HG03280 (cell line): ENCODE measurements around the gene MCF2L.

Source experiments
- ATAC-seq: cut with Tn5 transposase; IDR thresholded peaks from one replicate; pipeline ENCODE4 v1.9.1; 2021; ENCODE audit warnings: mild to moderate bottlenecking, moderate library complexity; ENCODE audit not compliant: unreplicated experiment

Gene MCF2L

GRCh38 chr13:112994084-112994780, 25.2 kb downstream of the MCF2L start:
- no peak for ATAC-seq

- ATAC-seq, result no peak
Measured at GRCh38 chr13:112994781-112995355, 25.9 kb downstream of the MCF2L start.

GRCh38 chr13:112995395-112996191, 26.6 kb downstream of the MCF2L start:
- ATAC-seq, result no peak

GRCh38 chr13:112996671-112997091, 27.7 kb downstream of the MCF2L start:
- no peak for ATAC-seq

GRCh38 chr13:112997188-112998130, 28.4 kb downstream of the MCF2L start:
- ATAC-seq, result no peak

- ATAC-seq, result no peak
Measured at GRCh38 chr13:112998521-112999280, 29.7 kb downstream of the MCF2L start.

- no peak for ATAC-seq
Measured at GRCh38 chr13:112999414-113000177, 30.6 kb downstream of the MCF2L start.

- ATAC-seq, result no peak
Measured at GRCh38 chr13:113000575-113000974, 31.6 kb downstream of the MCF2L start.

- no peak for ATAC-seq
Measured at GRCh38 chr13:113001241-113002140, 32.5 kb downstream of the MCF2L start.

GRCh38 chr13:113002206-113002912, 33.3 kb downstream of the MCF2L start:
- ATAC-seq, result no peak

GRCh38 chr13:113002913-113003290, 33.9 kb downstream of the MCF2L start:
- no peak for ATAC-seq

- ATAC-seq, result no peak
Measured at GRCh38 chr13:113004126-113004525, 35.1 kb downstream of the MCF2L start.

GRCh38 chr13:113005076-113005865, 36.3 kb downstream of the MCF2L start:
- no peak for ATAC-seq

GRCh38 chr13:113005997-113006396, 37.0 kb downstream of the MCF2L start:
- ATAC-seq, result no peak

- ATAC-seq, result no peak
Measured at GRCh38 chr13:113006660-113007059, 37.6 kb downstream of the MCF2L start.

GRCh38 chr13:113008851-113009250, 39.8 kb downstream of the MCF2L start:
- ATAC-seq, result no peak
